Tibial nerve (tissue), 3 donors: Measurements from ENCODE around the gene GJA4.

Experiments
- CTCF ChIP-seq, 5 experiments: fragments of 200-600 bp in 3 of 5; fragments of 450-650 bp in 2 of 5; sonication (generic) in 3 of 5; IDR thresholded peaks; one replicate each; pipeline ENCODE4 v1.5.1; 2016 to 2019; ENCODE audit warnings: antibody characterized with exemption in 5 of 5, mild to moderate bottlenecking in 3 of 5, moderate library complexity in 2 of 5
- POLR2A ChIP-seq, 2 donors: fragments of 450-650 bp; IDR thresholded peaks; one replicate each; pipeline ENCODE4 v1.6.1; 2017; ENCODE audit warnings: antibody characterized with exemption in 2 of 2, mild to moderate bottlenecking in 2 of 2, moderate library complexity in 2 of 2

DNA sequence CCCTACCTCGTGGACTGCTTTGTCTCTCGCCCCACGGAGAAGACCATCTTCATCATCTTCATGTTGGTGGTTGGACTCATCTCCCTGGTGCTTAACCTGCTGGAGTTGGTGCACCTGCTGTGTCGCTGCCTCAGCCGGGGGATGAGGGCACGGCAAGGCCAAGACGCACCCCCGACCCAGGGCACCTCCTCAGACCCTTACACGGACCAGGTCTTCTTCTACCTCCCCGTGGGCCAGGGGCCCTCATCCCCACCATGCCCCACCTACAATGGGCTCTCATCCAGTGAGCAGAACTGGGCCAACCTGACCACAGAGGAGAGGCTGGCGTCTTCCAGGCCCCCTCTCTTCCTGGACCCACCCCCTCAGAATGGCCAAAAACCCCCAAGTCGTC, 2.0 kb downstream of the GJA4 start:
- no peak for TF ChIP-seq CTCF (IDR thresholded peaks at IDR 0.05)
- no peak for TF ChIP-seq POLR2A (IDR thresholded peaks at IDR 0.05)
